ENCODE measurements around the gene ARHGEF17. TPM values are rescaled to one million over a fixed set of nuclear protein-coding genes. Genes with fewer than 3 reads are reported as not detected.
A peak's percentile ranks its signal among the peaks of the same experiment; 100 is the strongest.

ARHGEF17 gene
- total RNA-seq, 1 donor from 2014 or later, result 104 TPM

GRCh38 chr11:73387594-73388264 lies 79.7 kb downstream of the ARHGEF17 start:
- H3K9me3 Mint-ChIP-seq (ENCODE audit: unreplicated experiment), result no peaks in the 10 kb centered on the region
- H3K36me3 Mint-ChIP-seq (ENCODE audit: unreplicated experiment), result no peaks in the 10 kb centered on the region
- no peak overlapping the region for H3K4me3 Mint-ChIP-seq (ENCODE audit: unreplicated experiment)
- no peaks in the 10 kb centered on the region for H3K27me3 Mint-ChIP-seq (ENCODE audit: unreplicated experiment)
- no peak for DNase-seq (ENCODE audit: extremely low spot score, unreplicated experiment)
- H3K27ac Mint-ChIP-seq (ENCODE audit: unreplicated experiment), result peak overlapping the region; percentile 70
- peaks cover 69% of the 10 kb centered on the region for H3K4me1 Mint-ChIP-seq (ENCODE audit: unreplicated experiment)
- TF ChIP-seq CTCF (IDR thresholded peaks at IDR 0.05), result no peak

GRCh38 chr11:73388265-73389133 lies 80.4 kb downstream of the ARHGEF17 start:
- peak overlapping the region; percentile 50 for H3K4me3 Mint-ChIP-seq (ENCODE audit: unreplicated experiment)
- H3K4me1 Mint-ChIP-seq (ENCODE audit: unreplicated experiment), result peaks cover 65% of the 10 kb centered on the region
- H3K27ac Mint-ChIP-seq (ENCODE audit: unreplicated experiment), result peak overlapping the region; percentile 70
- TF ChIP-seq CTCF (IDR thresholded peaks at IDR 0.05), result no peak
- H3K27me3 Mint-ChIP-seq (ENCODE audit: unreplicated experiment), result no peaks in the 10 kb centered on the region
- no peaks in the 10 kb centered on the region for H3K36me3 Mint-ChIP-seq (ENCODE audit: unreplicated experiment)
- no peaks in the 10 kb centered on the region for H3K9me3 Mint-ChIP-seq (ENCODE audit: unreplicated experiment)
- no peak for DNase-seq (ENCODE audit: extremely low spot score, unreplicated experiment)

GRCh38 chr11:73389134-73389525 lies 81.1 kb downstream of the ARHGEF17 start:
- Mint-ChIP-seq H3K4me1 (ENCODE audit: unreplicated experiment) (peaks cover 59% of the 10 kb centered on the region), H3K27ac (ENCODE audit: unreplicated experiment) (peak overlapping the region; percentile 67), H3K4me3 (ENCODE audit: unreplicated experiment) (no peak overlapping the region), H3K9me3 (ENCODE audit: unreplicated experiment) (no peaks in the 10 kb centered on the region), H3K27me3 (ENCODE audit: unreplicated experiment) (no peaks in the 10 kb centered on the region), H3K36me3 (ENCODE audit: unreplicated experiment) (no peaks in the 10 kb centered on the region)
- TF ChIP-seq CTCF (IDR thresholded peaks at IDR 0.05), result no peak
- no peak for DNase-seq (ENCODE audit: extremely low spot score, unreplicated experiment)

- TF ChIP-seq CTCF (IDR thresholded peaks at IDR 0.05), result no peak
- H3K9me3 Mint-ChIP-seq (ENCODE audit: unreplicated experiment), result no peaks in the 10 kb centered on the region
- H3K4me3 Mint-ChIP-seq (ENCODE audit: unreplicated experiment), result no peak overlapping the region
- no peak for DNase-seq (ENCODE audit: extremely low spot score, unreplicated experiment)
- no peaks in the 10 kb centered on the region for H3K36me3 Mint-ChIP-seq (ENCODE audit: unreplicated experiment)
- H3K27ac Mint-ChIP-seq (ENCODE audit: unreplicated experiment), result no peak overlapping the region
- peaks cover 51% of the 10 kb centered on the region for H3K4me1 Mint-ChIP-seq (ENCODE audit: unreplicated experiment)
- H3K27me3 Mint-ChIP-seq (ENCODE audit: unreplicated experiment), result no peaks in the 10 kb centered on the region
These were observed 81.8 kb downstream of the ARHGEF17 start for GRCh38 chr11:73389916-73390315.
